ENCODE results near the gene SPATS1.

The SPATS1 gene

GRCh38 chr6:44327096-44327495, 15.4 kb upstream of the SPATS1 start:
- no peak for TF ChIP-seq GATA3 (IDR thresholded peaks at IDR 0.05; ENCODE audit: low read depth, low read length)
- no peak for TF ChIP-seq GATA2 (IDR thresholded peaks at IDR 0.05; ENCODE audit: low read depth, low read length)

- TF ChIP-seq GATA2 (IDR thresholded peaks at IDR 0.05; ENCODE audit: low read depth, low read length) (no peak), GATA3 (IDR thresholded peaks at IDR 0.05; ENCODE audit: low read depth, low read length) (no peak)
Observed at GRCh38 chr6:44327760-44328159, 14.7 kb upstream of the SPATS1 start.

GRCh38 chr6:44329858-44330257, 12.6 kb upstream of the SPATS1 start:
- TF ChIP-seq GATA3 (IDR thresholded peaks at IDR 0.05; ENCODE audit: low read depth, low read length): no peak
- no peak for TF ChIP-seq GATA2 (IDR thresholded peaks at IDR 0.05; ENCODE audit: low read depth, low read length)

DNA sequence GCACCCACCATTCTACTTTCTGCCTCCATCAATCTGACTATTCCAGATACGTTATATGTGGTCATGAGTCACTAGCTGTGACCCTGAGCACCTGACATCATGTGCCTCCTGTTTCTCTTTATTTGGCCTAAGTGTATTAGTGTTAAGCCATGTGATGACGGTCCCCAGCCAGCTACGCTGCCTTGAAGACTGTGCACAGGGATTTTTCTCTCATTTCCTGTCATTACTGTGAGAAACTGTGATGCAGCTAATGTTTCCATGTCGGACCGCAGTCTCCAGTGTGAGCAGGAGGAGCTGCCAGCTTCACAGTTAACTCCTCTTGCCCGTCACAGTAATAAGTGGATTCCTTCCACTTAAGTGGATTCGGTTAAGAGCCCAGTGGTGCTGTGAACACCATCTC, 9.9 kb upstream of the SPATS1 start:
- TF ChIP-seq GATA3 (IDR thresholded peaks at IDR 0.05; ENCODE audit: low read depth, low read length): no peak
- TF ChIP-seq GATA2 (IDR thresholded peaks at IDR 0.05; ENCODE audit: low read depth, low read length): no peak

DNA sequence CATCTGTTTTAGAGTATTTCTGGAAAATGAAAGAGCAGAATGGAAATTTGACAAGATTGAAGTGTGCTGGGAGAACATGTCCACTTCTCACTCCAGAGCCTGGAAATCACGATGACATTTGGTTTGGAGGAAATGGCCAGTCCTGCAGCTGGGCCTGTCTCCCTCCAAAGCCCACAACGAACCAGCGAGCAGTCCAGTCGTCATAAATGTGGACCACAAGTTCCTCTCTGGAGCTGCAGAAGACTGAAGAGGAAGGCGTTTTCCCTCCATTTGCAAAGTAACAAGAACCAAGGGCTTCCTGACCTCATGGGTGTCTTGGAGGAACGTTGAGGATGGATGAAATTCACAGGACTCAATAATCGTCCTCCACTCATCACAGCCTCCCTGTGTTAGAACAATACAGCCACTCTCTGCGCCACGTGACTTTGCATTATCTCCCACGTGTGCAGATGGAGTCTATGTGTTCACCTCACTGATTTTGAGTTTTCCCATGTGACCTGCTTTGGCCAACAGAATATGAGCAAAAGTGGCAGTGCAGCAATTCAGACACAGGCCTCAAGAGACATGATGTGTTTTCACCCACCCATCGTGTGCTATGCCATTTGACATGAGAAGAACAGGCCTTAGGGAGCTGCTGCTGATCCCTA, 9.1 kb upstream of the SPATS1 start:
- no peak for TF ChIP-seq GATA2 (IDR thresholded peaks at IDR 0.05; ENCODE audit: low read depth, low read length)
- no peak for TF ChIP-seq GATA3 (IDR thresholded peaks at IDR 0.05; ENCODE audit: low read depth, low read length)

GRCh38 chr6:44333942-44334341, 8.5 kb upstream of the SPATS1 start:
- TF ChIP-seq GATA3 (IDR thresholded peaks at IDR 0.05; ENCODE audit: low read depth, low read length): no peak
- TF ChIP-seq GATA2 (IDR thresholded peaks at IDR 0.05; ENCODE audit: low read depth, low read length): no peak

DNA sequence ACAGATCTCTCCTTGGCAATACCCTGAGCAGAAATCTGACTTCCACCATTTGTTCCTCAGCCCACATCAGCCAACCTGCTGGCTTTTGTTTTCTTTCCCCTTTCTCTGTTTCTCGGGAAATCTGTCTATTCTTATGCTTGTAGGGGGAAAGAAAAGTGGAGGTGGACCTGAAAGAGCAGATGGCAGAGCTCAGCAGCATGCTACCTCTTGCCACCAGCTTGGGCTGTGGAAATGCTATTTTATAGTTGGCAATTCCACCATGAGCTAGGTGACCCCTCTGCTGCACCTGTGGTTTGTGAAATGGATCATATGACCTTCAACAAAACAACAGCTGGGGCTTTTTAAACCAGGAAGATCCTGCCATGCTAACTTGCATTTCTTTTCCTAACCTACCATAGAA, 6.8 kb upstream of the SPATS1 start:
- TF ChIP-seq GATA2 (IDR thresholded peaks at IDR 0.05; ENCODE audit: low read depth, low read length): no peak
- no peak for TF ChIP-seq GATA3 (IDR thresholded peaks at IDR 0.05; ENCODE audit: low read depth, low read length)

- TF ChIP-seq GATA2 (IDR thresholded peaks at IDR 0.05; ENCODE audit: low read depth, low read length) (no peak), GATA3 (IDR thresholded peaks at IDR 0.05; ENCODE audit: low read depth, low read length) (no peak)
Observed at GRCh38 chr6:44338228-44339122, 4.0 kb upstream of the SPATS1 start.

- TF ChIP-seq GATA3 (IDR thresholded peaks at IDR 0.05; ENCODE audit: low read depth, low read length) (no peak), GATA2 (IDR thresholded peaks at IDR 0.05; ENCODE audit: low read depth, low read length) (no peak)
Observed at GRCh38 chr6:44339301-44339700, 3.1 kb upstream of the SPATS1 start.

- TF ChIP-seq GATA3 (IDR thresholded peaks at IDR 0.05; ENCODE audit: low read depth, low read length) (no peak), GATA2 (IDR thresholded peaks at IDR 0.05; ENCODE audit: low read depth, low read length) (no peak)
Observed at GRCh38 chr6:44339763-44340625, 2.5 kb upstream of the SPATS1 start.

GRCh38 chr6:44341095-44341890, 1.2 kb upstream of the SPATS1 start:
- TF ChIP-seq GATA3 (IDR thresholded peaks at IDR 0.05; ENCODE audit: low read depth, low read length): no peak
- TF ChIP-seq GATA2 (IDR thresholded peaks at IDR 0.05; ENCODE audit: low read depth, low read length): no peak

- TF ChIP-seq GATA3 (IDR thresholded peaks at IDR 0.05; ENCODE audit: low read depth, low read length): no peak
- TF ChIP-seq GATA2 (IDR thresholded peaks at IDR 0.05; ENCODE audit: low read depth, low read length): peak; percentile 72
Observed at GRCh38 chr6:44342052-44342451, 398 bp upstream of the SPATS1 start.

- TF ChIP-seq GATA3 (IDR thresholded peaks at IDR 0.05; ENCODE audit: low read depth, low read length) (no peak), GATA2 (IDR thresholded peaks at IDR 0.05; ENCODE audit: low read depth, low read length) (no peak)
Observed at GRCh38 chr6:44349904-44350649, 7.6 kb downstream of the SPATS1 start.
